Measurements from ENCODE around the gene NPSR1.
A peak's percentile ranks its signal among the peaks of the same experiment; 100 is the strongest.
"Not testable (repeated sequence)": the region's sequence is repeated elsewhere in the genome, so short reads cannot be mapped to it uniquely, and the experiment has no call there.

Gene NPSR1, protein sequence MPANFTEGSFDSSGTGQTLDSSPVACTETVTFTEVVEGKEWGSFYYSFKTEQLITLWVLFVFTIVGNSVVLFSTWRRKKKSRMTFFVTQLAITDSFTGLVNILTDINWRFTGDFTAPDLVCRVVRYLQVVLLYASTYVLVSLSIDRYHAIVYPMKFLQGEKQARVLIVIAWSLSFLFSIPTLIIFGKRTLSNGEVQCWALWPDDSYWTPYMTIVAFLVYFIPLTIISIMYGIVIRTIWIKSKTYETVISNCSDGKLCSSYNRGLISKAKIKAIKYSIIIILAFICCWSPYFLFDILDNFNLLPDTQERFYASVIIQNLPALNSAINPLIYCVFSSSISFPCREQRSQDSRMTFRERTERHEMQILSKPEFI

DNA sequence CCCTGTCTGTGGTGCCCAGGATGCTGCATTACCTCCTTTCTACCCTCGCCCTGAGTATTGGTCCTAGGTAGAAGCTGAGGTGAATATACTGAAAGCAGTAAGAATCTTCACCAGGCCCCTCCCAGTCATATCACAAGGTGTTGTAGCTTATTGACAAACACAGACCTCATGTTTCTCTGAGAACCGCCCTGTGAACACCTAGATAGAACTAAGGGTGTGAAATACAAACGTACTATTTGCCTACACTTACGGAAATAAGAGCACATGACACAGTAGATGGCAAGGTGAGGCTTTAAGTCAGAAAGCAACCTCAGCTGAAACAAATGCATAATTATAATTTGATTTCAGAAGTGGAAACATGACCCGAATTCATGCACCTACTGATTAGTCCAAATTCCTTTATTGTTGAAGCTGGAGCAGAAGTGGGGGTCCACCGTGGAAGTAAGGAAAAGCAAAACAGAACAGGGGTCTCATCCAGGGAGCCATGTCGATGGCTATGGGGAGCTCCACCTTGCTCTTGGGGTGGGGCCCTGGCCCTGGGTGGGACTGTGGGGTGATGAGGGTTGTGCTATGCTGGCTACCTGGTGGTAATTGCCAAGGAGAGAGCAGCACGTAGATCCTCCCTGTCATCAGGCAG, at the start of gene NPSR1:
Gene NPSR1, plus strand, starts transcription at position 587 of the 637 bp plus-strand sequence. CDS start 195 bp downstream, outside the sequence.
- no peak for DNase-seq

DNA sequence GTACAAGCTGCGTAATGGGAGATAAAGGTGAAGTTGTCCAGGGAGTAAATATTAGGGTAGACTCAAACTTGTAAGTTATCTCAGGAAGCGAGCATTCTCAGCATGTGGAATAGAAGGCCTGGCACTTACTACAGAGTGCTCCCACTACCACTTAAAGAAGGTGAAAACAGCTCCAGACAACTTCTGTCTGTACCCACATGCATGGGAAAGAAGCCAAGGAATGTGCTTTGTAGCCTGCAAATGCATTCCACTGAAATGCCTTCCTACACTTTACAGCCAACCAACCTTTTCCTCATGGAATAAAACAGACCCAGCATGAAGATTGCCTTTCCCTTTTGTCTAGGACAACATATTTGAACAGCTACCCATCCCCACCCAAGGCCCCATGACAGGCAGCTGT, 45.4 kb upstream of the NPSR1 start:
- DNase-seq, result peak in 1 of 58 donors; percentile 9

DNA sequence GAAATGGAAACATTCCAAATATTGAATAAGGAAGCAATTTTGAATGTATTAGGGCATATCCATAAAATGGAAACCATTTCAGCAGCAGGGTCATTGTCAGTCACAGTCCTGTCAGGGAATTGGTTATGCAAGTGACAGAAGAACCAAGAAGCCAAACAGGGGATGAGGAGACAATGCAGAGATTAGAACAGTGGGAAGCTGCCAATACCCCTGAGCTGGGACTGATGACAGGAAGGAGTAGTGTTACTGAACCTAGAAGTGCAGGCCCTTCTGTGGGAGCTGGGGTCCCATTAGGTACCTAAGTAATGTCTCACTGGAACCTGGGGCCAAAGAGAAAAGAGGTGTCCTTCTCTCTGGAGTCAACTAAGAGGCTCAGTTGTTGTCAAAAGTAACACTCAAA, 37.6 kb upstream of the NPSR1 start:
- no peak for DNase-seq

DNA sequence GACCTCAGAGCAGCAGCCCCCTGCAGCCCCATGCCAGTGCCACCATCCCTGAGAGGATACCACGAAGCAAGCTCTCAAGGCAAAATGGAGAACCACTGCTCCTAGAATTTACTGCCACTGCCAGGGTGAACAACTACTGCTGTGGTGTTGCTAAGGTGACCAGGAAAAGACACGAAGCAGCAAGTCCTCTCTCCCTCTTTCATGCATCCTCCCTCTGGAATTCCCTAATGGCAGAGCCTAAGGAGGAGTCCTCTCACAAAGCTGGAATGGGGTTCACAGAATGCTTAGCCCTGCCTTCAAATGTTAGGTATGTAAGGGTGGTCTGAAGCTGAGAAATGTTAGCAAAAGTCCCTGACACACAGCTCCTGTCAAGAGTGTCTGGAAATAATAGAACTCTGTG, 35.8 kb upstream of the NPSR1 start:
- DNase-seq, result no peak

DNA sequence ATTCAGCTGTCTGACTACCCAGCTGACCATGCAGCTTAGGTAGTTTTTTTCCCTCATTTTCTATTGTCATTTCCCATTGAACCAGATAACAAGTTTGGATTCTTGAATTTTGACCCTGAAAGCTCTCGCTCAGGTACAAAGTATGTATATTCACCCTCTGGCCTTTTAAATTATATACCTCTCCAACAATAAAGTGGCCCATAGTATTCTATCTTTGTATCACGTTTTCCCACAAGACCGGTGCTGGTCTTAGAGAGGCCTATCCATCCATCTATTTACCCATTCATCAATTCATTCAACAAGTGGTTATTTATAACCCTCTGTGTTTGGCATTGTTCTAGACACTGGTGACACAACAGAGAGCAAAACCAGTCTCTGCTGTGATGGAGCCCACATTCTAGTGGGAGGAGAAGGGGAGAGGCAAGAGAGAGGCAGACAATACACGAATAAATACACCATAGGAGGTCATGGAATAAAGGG, 35.2 kb upstream of the NPSR1 start:
- no peak for DNase-seq

DNA sequence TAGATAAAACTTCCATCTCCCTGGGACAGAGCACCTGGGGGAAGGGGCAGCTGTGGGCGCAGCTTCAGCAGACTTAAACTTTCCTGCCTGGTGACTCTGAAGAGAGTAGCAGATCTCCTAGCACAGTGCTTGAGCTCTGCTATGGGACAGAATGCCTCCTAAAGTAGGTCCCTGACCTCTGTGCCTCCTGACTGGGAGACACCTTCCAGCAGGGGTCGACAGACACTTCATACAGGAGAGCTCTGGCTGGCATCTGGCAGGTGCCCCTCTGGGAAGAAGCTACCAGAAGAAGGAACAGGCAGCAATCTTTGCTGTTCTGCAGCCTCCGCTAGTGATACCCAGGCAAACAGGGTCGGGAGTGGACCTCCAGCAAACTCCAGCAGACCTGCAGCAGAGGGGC, 29.4 kb upstream of the NPSR1 start:
- not testable (repeated sequence) for DNase-seq

DNA sequence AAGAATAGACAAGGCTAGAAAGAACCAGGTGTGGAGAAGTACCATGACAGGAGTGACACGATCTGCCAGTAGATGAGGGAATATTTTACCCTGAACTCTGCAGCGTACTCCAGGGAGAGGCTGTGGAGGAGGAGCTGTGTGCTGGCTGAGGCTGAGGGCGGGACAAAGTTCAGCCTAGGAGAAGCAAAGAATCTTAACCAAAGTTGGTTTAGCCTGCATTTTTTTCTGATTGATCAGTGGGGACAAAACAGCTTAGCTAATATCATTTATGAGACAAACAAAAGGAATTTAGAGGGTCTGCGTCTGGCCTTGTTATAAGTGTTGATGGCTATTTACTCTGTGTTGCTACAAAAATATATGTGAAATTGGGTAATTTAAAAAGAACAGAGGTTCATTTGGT, 5.2 kb upstream of the NPSR1 start:
- DNase-seq, result no peak

DNA sequence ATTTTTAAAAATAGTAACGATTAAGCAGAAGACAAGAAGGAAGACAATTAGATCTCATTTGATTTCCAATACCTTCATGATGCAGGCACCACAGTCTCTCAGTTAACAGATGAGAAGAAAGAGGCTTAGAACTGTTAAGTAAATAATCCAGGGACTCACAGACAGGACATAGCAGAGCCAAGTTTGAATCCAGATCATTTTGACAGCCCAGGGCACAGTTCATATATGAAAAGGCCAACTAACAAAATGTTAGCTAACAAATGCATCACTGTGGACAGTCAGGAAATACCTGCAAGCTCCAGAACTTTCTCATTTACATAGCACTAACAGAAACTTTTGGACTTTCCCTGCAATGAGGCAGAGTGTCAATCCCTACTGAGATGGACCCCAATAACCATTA, 4.2 kb upstream of the NPSR1 start:
- no peak for DNase-seq

DNA sequence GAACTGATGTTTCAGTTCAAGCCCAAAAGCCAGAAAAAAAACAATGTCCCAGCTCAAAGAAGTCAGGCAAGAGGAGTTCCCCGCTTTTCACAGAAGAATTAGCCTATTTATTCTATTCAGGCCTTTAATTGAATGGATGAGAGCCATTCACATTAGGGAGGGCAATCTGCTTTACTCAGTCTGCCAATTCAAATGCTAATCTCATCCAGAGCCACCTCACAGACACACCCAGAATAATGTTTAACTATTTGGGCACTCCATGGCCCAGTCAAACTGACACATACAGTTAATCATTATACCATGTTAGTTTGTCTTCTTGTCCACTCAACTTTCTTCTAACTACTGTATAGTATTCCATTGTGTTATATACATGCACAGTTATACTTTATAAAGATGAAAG, 2.6 kb upstream of the NPSR1 start:
- no peak for DNase-seq

DNA sequence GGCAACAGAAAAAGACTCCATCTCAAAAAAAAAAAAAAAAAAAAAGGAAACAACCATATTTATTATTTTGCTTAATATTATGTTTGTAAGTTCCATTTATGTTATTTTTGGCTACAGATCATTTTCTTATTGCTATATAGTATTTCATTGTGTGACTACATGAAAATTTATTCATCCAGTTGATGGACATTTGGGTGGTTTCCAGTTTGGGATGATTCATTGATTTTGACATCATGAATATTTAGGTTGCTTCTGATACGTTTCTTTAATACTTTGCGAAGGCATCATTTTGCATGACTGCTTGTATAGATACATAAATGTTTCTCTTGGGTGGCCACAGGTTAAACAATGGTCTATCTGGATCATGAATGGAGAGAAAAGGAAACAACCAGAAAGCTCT, 2.0 kb upstream of the NPSR1 start:
- no peak for DNase-seq

DNA sequence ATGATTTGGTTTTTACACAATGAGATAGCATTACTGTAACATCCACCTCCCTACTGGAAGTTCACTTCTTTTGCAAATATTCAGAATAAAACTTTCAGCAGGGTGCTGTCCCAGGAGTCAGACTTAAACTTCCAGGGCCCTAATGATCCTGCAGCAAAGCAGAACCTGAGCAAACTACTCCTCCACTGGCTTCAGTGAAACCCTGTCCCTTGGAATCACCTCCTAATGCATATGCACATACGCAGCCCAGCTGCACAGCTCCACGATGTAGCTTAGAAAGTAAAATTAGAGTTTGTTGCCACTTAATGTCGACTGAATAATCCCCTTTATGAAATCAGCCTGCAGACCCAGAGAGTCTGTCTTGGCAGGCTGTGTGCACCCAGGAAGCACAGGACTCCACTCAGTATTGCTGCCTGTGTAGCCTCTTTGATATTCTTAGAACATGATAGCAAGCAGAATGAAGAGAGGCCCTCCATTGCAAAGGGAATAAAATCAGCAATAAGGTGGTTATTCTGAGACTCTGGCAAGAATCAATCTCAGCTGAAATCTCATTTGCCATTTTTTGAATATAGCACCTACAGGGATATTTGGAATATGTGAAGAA, 1.6 kb downstream of the NPSR1 start:
- DNase-seq, result no peak

DNA sequence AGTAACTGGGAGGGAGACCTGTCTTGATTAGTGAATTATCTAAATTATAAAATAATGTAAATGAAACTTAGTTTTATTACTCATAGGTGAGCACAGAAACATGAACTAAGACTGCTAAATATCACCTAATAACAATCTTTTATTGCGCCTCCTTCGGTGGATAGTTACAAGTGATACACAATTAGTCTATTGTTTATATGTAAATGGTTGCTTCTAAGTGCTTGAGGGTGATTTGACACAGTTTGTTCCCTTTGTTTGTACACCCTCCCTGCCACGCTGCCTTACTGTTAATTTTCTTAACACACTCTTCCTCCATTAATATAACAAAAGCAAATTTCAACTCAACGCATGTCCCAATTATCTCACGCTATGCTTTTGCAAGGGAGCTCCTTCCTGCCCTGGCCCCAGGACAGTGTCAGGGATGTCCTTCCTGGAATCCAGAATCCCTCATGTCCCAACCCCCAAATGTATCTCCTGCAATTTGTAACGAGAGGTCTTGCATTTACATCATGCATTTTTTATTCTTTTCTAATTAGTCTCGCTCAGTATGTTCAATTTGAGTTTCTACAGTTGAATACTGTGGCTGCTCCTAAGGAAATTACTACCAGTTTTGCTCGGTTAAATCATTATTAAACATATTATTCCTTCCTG, 4.2 kb downstream of the NPSR1 start:
- no peak for DNase-seq

DNA sequence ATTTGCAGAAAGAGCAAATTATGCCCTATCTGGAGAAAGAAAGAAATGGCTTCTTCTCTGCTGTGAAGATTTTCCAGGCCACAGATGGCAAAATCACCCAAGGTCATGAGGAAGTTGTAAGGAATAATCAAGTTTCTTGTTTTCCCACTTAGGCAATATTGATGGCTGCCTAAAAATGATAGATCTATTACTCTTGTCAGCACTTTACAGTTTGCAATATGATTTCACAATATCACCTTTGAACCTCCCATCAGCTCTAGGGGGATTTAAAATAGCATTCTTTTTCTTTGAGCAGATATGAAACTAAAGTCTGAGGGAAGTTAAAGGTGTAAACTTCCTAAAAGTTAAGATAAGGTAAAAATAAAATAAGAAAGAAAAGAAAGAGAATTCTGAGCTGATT, 6.7 kb downstream of the NPSR1 start:
- no peak for DNase-seq

DNA sequence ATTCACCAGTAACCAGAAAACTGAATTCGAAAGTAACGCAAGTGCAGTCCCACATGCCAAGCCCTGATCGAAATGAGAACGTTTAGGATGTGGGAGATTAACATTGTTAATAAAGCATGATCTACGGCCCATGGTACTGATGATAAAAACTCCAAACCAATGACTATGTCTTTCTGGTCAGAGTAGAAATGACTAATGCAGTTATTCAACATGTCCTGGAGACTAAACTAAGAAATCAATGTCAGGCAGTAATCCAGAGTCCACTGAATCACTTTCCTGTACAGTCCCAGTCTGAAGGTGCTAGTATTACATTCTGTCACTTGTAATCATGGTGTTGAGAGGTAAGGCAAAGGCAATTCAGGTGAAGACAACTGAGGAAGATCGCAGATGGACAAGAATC, 14.4 kb downstream of the NPSR1 start:
- DNase-seq, result no peak

DNA sequence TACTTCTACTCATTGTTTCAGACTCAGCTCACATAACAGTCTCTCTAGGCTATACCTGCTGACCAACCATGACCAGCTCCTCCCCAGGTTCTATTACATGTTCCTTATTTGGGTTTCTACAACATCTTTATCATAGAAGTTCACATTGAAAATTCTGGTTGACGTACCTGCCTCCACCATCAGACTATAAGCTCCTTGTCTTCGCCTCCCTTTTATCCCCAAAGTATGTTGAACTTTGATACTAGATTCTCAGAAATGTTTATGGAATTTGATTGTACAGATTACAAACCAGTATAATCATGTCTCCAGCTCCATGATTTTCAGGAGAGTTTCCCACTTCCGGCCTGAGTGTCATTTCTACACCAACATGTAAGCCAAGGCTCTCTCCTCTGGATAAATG, 15.0 kb downstream of the NPSR1 start:
- no peak for DNase-seq

DNA sequence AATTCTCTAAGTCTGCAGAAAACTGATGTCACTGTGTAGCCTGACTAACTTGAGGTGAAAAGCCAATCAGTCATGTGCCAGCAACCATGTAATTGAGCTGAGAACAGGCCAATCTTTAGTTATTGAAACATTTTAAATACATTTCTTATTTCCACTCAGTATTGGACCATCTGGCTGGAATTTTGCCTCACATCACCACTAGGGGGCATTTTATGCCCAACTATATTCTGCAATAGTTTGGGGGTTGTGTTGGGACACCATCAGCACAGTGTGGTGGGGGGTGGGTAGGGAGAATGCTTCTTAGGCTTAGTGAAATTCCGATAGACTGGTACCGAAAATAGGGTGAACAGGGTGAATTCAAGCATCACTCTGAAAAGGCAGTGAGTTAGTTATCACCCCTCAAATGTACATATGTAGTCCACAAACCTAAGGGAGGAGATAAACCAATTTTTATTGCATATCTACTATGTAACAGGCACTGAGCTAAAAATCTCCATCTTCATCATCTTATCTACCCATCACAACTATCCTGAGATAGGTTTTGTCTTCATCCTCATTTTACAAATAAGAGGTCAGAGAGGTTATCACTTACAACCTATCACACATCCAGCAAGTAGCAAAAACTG, 17.8 kb downstream of the NPSR1 start:
- peak in 12 of 58 donors; percentile 1 to 41 (median 5) for DNase-seq

DNA sequence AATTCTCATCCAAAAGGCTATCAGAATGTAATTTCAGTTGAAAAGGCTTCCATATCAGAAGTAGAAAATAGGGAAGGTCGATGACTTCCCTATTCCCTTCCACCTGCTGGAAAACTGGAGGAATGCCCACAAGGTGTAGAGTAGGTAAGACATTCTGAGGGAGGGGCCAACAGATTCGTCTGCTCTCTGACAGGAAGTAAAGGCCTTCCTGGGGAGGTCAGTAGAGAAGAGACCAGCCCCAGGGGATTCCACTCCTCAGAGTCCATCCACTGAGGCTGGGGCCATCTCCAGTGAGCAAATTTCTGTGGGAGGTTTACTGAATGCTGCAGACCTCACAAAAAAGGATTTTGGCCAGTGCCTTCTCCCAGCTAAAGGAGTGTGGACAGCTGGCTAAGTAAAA, 19.5 kb downstream of the NPSR1 start:
- no peak for DNase-seq

DNA sequence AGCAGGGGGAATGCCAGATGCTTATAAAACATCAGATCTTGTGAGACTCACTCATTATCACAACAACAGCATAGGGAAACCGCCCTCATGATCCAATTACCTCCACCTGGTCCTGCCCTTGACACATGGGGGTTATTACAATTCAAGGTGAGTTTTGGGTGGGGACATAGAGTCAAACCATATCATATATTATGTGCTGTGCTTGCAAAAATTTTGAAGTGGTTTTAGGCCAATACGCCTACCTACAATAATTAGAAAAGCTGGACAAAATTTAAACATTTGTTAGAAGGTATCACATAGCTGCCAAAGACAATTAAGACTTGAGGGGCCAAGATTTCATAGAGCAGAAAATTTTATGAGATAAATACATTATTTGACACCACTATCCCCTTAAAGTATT, 29.5 kb downstream of the NPSR1 start:
- no peak for DNase-seq

DNA sequence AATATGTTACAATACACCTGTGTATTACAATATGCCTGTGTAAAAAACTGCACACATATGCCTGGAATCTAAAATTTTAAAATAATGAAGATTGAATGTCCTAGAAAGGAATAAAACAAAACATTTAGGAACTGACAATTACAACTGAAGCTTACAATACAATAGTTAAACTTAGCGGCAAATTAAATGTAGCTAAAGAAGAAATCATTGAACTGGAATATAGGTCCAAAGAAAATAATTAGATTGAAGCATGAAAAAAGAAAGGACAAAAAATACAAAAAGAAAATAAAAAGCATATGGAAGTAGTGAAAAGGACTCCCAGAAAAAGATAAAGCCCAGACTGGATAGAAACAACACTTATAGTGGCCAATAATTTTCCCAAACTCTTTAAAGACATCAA, 38.4 kb downstream of the NPSR1 start:
- DNase-seq, result no peak

DNA sequence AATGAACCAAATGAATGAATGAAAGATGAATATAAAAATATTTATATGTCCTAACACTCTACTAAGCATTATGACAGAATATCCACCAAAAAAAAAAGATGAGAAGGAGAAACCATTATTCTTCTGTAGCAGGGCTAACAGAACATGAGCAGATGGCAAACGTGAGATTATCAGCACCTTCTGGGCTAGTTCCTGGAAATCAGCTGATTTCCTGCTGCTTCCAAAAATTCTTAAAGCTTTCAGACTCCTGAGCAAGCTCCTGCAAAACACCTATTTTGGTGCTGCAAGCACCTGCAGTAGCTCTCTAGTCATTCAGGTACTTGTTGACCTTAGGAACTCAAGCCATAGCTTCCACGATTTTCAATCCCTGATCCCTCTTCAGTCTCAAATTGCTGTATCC, 51.8 kb downstream of the NPSR1 start:
- no peak for DNase-seq

DNA sequence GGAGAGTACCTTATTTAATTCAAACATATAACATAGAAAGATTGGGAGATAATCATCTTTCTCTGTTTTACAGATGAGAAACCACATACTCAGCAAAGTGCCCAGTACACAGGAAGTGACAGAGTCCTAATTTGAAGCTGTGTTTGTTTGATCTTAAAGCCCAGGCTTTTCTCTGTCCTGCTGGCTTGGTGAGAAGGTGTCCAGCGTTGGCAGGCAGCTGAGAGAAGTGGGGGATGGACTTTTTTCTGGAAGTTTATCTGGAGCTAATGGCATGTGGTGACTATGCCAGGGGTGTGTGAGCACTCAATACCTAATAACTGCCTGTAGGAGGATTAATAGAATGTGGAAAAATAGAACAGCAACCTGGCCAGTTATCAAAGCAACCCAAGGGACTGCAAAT, 60.8 kb downstream of the NPSR1 start:
- no peak for DNase-seq

DNA sequence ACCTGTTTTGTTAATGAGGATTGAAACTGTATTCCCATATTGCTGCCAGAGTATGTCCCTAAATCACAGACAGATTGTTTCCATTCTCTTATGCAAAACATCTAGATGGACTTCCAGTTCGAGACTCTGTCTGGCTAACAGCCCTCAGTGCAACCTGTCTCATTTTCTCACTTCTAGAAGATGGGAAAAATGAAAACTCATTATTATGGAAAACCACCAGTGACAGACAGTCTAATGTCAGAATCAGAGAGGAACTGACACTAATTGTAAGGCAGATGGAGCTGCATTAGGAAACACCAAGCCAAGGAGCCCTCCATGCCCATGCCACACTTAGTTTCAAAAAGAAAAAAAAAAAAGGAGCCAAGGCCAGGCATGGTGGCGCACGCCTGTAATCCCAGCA, 61.6 kb downstream of the NPSR1 start:
- DNase-seq, result no peak
